K562 (cell line): Measurements from ENCODE around the gene SRF. TPM values are rescaled to one million over a fixed set of nuclear protein-coding genes. Genes with fewer than 3 reads are reported as not detected.

Experiments
- CEBPG ChIP-seq, 3 experiments: fragments of 200-800 bp in 1 of 3; sonication (Bioruptor generic) in 1 of 3; sonication (generic) in 1 of 3; formaldehyde crosslinking in 1 of 3; IDR thresholded peaks in 2 of 3; conservative IDR thresholded peaks in 1 of 3; 2 replicates each; pipeline versions ENCODE4 v1.6.1 to v1.8.0; 2016 to 2022; ENCODE audit warnings: missing compliant biosample characterization in 2 of 3, missing genetic modification characterization in 2 of 3, mild to moderate bottlenecking in 1 of 3, missing genetic modification reagents in 1 of 3
- CREM ChIP-seq: IDR thresholded peaks from 2 replicates; pipeline ENCODE4 v1.6.1; 2014; ENCODE audit warnings: antibody characterized with exemption, low read depth
- ERF ChIP-seq: fragments of 450-650 bp; formaldehyde crosslinking; IDR thresholded peaks from 2 replicates; pipeline ENCODE4 v1.4.0; 2020; ENCODE audit warnings: mild to moderate bottlenecking, mixed read lengths
- HDAC6 ChIP-seq: IDR thresholded peaks from 2 replicates; pipeline ENCODE4 v1.6.1; 2012; ENCODE audit warnings: low read depth, mild to moderate bottlenecking, control low read depth, inconsistent platforms, low read length, moderate library complexity
- KAT7 ChIP-seq: sonication (generic); formaldehyde crosslinking; IDR thresholded peaks from 2 replicates; pipeline ENCODE4 v1.8.0; 2022; ENCODE audit warnings: missing genetic modification reagents, mild to moderate bottlenecking, borderline replicate concordance
- NFE2L1 ChIP-seq: fragments of 450-650 bp; IDR thresholded peaks from 2 replicates; pipeline ENCODE4 v1.6.1; 2016; ENCODE audit warnings: missing genetic modification characterization, low read depth, mild to moderate bottlenecking, missing compliant biosample characterization, moderate library complexity, borderline replicate concordance
- NUFIP1 ChIP-seq: fragments of 450-650 bp; IDR thresholded peaks from 2 replicates; pipeline ENCODE4 v1.6.1; 2018; ENCODE audit not compliant: partially characterized antibody
- RFX5 ChIP-seq: IDR thresholded peaks from 2 replicates; pipeline ENCODE4 v1.6.1; 2011; ENCODE audit warnings: low read depth, mild to moderate bottlenecking, improper control_type of control experiment, low read length
- SMARCE1 ChIP-seq: fragments of 450-650 bp; IDR thresholded peaks from 2 replicates; pipeline ENCODE4 v1.7.1; 2016; ENCODE audit warnings: mild to moderate bottlenecking
- SUPT5H ChIP-seq: fragments of 450-650 bp; IDR thresholded peaks from 2 replicates; pipeline ENCODE4 v1.6.1; 2016
- polyA plus RNA-seq, 8 experiments: library from polyadenylated mRNA; depleted of rRNA in 4 of 8; stranded (reverse) in 5 of 8; unstranded in 3 of 8; fragments of >200 nt; fragmentation: Nextera tagmentation in 2 of 8; fragmentation: Illumina TruSeq in 1 of 8; extraction: Ambion mirVana in 2 of 8; extraction: Trizol in 1 of 8; gene quantifications; 2 replicates each; pipeline versions ENCODE4 v1.2.1 to v1.2.3, GENCODE V29; 2011 to 2014; ENCODE audit warnings: inconsistent platforms in 1 of 8, missing spikeins in 1 of 8
- total RNA-seq, 7 experiments: library from RNA; depleted of rRNA in 6 of 7; stranded (reverse); fragments of >200 nt in 6 of 7; fragmentation: Illumina TruSeq in 2 of 7; extraction: Trizol in 2 of 7; gene quantifications; 2 replicates each; pipeline versions ENCODE4 v1.2.1 to v1.2.3, GENCODE V29; 2011 to 2021; ENCODE audit warnings: low replicate concordance in 1 of 7
- TF ChIP-seq, protein P1 (sequence below), 2 experiments: fragments of 450-650 bp in 1 of 2; sonication (generic) in 1 of 2; formaldehyde crosslinking; conservative IDR thresholded peaks; 2 replicates each; pipeline versions ENCODE4 v1.4.0 to v1.8.1; 2020 to 2022; ENCODE audit warnings: mild to moderate bottlenecking in 1 of 2, missing genetic modification reagents in 1 of 2
- TF ChIP-seq, protein P2 (sequence below): sonication (generic); formaldehyde crosslinking; IDR thresholded peaks from 2 replicates; pipeline ENCODE4 v1.8.0; 2022; ENCODE audit warnings: mild to moderate bottlenecking, missing genetic modification reagents
- TF ChIP-seq, protein P3 (sequence below): IDR thresholded peaks from 3 replicates; pipeline ENCODE4 v1.6.1; 2011; ENCODE audit warnings: borderline replicate concordance, mild to moderate bottlenecking, moderate library complexity; ENCODE audit not compliant: insufficient read length; ENCODE audit errors: extremely low read depth
- TF ChIP-seq, protein P4 (sequence below): fragments of 450-650 bp; IDR thresholded peaks from 2 replicates; pipeline ENCODE4 v1.6.1; 2017; ENCODE audit warnings: antibody characterized with exemption

SRF gene
- total and polyA plus RNA-seq, 9 of the 15 experiments (the other 6 are each of a cell fraction or from before 2014, with no cell fraction given), result 2.5 to 37.0 (median 24.6) TPM

DNA sequence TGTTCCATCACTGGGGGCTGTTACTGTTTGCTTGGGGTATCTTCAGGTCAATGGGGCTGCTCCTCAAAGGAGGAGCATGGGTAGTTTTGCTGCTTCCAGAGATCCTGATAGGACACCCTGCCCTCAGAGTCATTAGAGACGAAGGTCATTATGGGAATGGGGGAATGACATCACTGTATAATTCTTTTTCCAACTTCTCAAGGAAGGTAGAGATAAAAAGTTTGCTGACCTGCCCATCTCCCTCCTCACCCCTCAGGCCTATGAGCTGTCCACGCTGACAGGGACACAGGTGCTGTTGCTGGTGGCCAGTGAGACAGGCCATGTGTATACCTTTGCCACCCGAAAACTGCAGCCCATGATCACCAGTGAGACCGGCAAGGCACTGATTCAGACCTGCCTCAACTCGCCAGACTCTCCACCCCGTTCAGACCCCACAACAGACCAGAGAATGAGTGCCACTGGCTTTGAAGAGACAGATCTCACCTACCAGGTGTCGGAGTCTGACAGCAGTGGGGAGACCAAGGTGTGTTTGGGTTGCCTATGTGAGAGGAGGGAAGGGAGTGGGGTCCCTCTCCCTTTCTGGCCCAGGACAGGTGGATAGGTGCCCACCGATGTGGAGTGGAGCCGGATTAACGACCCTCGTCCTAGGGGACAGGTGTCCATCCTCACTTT is 2.7 kb downstream of the SRF start (continued):
- TF ChIP-seq NFE2L1 (tag) (no peak), NUFIP1 (no peak), CEBPG (CRISPR knock-in tag; IDR thresholded peaks at IDR 0.05) (no peak), CEBPG (tag; conservative IDR thresholded peaks at IDR 0.05 in 1 of 2, IDR thresholded peaks at IDR 0.05 in 1 of 2) (no peak), ERF (CRISPR knock-in tag) (no peak), SUPT5H (0 out of 2 replicates have a peak, but pooled peaks have one; percentile 34), CREM (no peak), RFX5 (no peak), SMARCE1 (no peak), HDAC6 (no peak), KAT7 (peak; percentile 21; the same call in 1 of the 2 replicates)
- TF ChIP-seq, protein P1, sequence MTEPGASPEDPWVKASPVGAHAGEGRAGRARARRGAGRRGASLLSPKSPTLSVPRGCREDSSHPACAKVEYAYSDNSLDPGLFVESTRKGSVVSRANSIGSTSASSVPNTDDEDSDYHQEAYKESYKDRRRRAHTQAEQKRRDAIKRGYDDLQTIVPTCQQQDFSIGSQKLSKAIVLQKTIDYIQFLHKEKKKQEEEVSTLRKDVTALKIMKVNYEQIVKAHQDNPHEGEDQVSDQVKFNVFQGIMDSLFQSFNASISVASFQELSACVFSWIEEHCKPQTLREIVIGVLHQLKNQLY (CRISPR knock-in tag; conservative IDR thresholded peaks at IDR 0.05), result no peak
- TF ChIP-seq, protein P2, sequence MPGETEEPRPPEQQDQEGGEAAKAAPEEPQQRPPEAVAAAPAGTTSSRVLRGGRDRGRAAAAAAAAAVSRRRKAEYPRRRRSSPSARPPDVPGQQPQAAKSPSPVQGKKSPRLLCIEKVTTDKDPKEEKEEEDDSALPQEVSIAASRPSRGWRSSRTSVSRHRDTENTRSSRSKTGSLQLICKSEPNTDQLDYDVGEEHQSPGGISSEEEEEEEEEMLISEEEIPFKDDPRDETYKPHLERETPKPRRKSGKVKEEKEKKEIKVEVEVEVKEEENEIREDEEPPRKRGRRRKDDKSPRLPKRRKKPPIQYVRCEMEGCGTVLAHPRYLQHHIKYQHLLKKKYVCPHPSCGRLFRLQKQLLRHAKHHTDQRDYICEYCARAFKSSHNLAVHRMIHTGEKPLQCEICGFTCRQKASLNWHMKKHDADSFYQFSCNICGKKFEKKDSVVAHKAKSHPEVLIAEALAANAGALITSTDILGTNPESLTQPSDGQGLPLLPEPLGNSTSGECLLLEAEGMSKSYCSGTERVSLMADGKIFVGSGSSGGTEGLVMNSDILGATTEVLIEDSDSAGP (CRISPR knock-in tag), result no peak
- TF ChIP-seq, protein P3, sequence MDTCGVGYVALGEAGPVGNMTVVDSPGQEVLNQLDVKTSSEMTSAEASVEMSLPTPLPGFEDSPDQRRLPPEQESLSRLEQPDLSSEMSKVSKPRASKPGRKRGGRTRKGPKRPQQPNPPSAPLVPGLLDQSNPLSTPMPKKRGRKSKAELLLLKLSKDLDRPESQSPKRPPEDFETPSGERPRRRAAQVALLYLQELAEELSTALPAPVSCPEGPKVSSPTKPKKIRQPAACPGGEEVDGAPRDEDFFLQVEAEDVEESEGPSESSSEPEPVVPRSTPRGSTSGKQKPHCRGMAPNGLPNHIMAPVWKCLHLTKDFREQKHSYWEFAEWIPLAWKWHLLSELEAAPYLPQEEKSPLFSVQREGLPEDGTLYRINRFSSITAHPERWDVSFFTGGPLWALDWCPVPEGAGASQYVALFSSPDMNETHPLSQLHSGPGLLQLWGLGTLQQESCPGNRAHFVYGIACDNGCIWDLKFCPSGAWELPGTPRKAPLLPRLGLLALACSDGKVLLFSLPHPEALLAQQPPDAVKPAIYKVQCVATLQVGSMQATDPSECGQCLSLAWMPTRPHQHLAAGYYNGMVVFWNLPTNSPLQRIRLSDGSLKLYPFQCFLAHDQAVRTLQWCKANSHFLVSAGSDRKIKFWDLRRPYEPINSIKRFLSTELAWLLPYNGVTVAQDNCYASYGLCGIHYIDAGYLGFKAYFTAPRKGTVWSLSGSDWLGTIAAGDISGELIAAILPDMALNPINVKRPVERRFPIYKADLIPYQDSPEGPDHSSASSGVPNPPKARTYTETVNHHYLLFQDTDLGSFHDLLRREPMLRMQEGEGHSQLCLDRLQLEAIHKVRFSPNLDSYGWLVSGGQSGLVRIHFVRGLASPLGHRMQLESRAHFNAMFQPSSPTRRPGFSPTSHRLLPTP, result no peak
- TF ChIP-seq, protein P4, sequence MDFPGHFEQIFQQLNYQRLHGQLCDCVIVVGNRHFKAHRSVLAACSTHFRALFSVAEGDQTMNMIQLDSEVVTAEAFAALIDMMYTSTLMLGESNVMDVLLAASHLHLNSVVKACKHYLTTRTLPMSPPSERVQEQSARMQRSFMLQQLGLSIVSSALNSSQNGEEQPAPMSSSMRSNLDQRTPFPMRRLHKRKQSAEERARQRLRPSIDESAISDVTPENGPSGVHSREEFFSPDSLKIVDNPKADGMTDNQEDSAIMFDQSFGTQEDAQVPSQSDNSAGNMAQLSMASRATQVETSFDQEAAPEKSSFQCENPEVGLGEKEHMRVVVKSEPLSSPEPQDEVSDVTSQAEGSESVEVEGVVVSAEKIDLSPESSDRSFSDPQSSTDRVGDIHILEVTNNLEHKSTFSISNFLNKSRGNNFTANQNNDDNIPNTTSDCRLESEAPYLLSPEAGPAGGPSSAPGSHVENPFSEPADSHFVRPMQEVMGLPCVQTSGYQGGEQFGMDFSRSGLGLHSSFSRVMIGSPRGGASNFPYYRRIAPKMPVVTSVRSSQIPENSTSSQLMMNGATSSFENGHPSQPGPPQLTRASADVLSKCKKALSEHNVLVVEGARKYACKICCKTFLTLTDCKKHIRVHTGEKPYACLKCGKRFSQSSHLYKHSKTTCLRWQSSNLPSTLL, result no peak
